Kidney (tissue), 14 donors: ENCODE data around the gene OR8G5. TPM values are rescaled to one million over a fixed set of nuclear protein-coding genes. Genes with fewer than 3 reads are reported as not detected.

ENCODE experiments used
- DNase-seq, 5 donors: peaks; one replicate each; pipeline ENCODE4 v3.0.0-alpha.2; 2013 to 2020
- FAIRE-seq: peaks from 2 replicates; lab custom pipeline; 2012; peaks lifted over from hg19 to GRCh38; lab: Jason Lieb, UNC
- H3K27ac ChIP-seq, 2 donors: one replicate each; pipeline ENCODE4 v1.7.0; 2013; ENCODE audit warnings: low read depth in 2 of 2, low read length in 2 of 2, inconsistent platforms in 1 of 2
- H3K27me3 ChIP-seq: one replicate; pipeline ENCODE4 v1.7.1; 2013; ENCODE audit warnings: low read length, inconsistent platforms; ENCODE audit not compliant: control insufficient read depth, insufficient read depth
- H3K36me3 ChIP-seq, 3 donors: one replicate each; pipeline versions ENCODE4 v1.7.0 to v1.7.1; 2013; ENCODE audit warnings: low read length in 3 of 3, control low read depth in 1 of 3, inconsistent platforms in 1 of 3; ENCODE audit not compliant: insufficient read depth in 3 of 3, control insufficient read depth in 2 of 3
- H3K4me1 ChIP-seq, 3 donors: one replicate each; pipeline versions ENCODE4 v1.7.0 to v1.7.1; 2013; ENCODE audit warnings: low read length in 3 of 3, inconsistent platforms in 1 of 3, low read depth in 1 of 3; ENCODE audit not compliant: control insufficient read depth in 2 of 3, insufficient read depth in 2 of 3
- H3K4me3 ChIP-seq, 3 donors: one replicate each; pipeline versions ENCODE4 v1.7.0 to v1.8.1; 2013; ENCODE audit warnings: low read length in 3 of 3, control low read depth in 1 of 3, inconsistent platforms in 1 of 3
- H3K9ac ChIP-seq, 3 donors: one replicate each; pipeline versions ENCODE4 v1.7.0 to v1.7.1; 2013; ENCODE audit warnings: low read length in 3 of 3, control low read depth in 1 of 3, inconsistent platforms in 1 of 3
- H3K9me3 ChIP-seq, 3 donors: one replicate each; pipeline versions ENCODE4 v1.7.0 to v1.7.1; 2013; ENCODE audit warnings: low read length in 3 of 3, control low read depth in 1 of 3, inconsistent platforms in 1 of 3; ENCODE audit not compliant: control insufficient read depth in 2 of 3, insufficient read depth in 1 of 3
- CTCF ChIP-seq: IDR thresholded peaks from 3 replicates; pipeline ENCODE4 v1.5.1; 2012; ENCODE audit warnings: mild to moderate bottlenecking, moderate library complexity, borderline replicate concordance; ENCODE audit not compliant: insufficient read depth; ENCODE audit errors: extremely low read depth
- intact Hi-C: fragments of 100-400 bp; cut with DNase I; formaldehyde crosslinking; loops from one replicate; pipeline ENCODE4 v1.11.1; 2022
- polyA plus RNA-seq: library from polyadenylated mRNA; stranded (reverse); fragments of 350-450 nt; fragmentation: Illumina TruSeq; extraction: RNeasy Lipid Tissue Mini Kit (QIAGEN cat#74804); gene quantifications from one replicate; pipeline ENCODE4 v1.2.3, GENCODE V29; 2014; ENCODE audit warnings: low read depth, low replicate concordance; ENCODE audit not compliant: insufficient read depth
- total RNA-seq: library from RNA; stranded (reverse); fragmentation: NEBNext Ultra II Directional; extraction: Animal tissue kit (Norgen Biotek cat#: 25700); gene quantifications from one replicate; pipeline ENCODE4 v1.2.1, GENCODE V29; 2021
- donor health status: control.
- donor health status: control.
- donor health status: control.
- donor health status: control.
- donor health status: control.
- donor health status: DM: yes; HTN: yes; CAD: no.
- donor health status: Normal renal cell carcinoma (clear cell type).

OR8G5 gene
- total and polyA plus RNA-seq, 2 donors from 2014 or later: not detected

GRCh38 chr11:124313131-124313530 lies 57.0 kb downstream of the OR8G5 start:
- H3K9ac ChIP-seq: no peak overlapping the region
- no peaks in the 10 kb centered on the region for H3K36me3 ChIP-seq
- TF ChIP-seq CTCF: no peak
- H3K4me3 ChIP-seq: no peak overlapping the region
- no peaks in the 10 kb centered on the region for H3K9me3 ChIP-seq
- DNase-seq (no peak), FAIRE-seq (no peak)
- no peak overlapping the region for H3K27ac ChIP-seq
- intact Hi-C loops: no loop called here
- H3K4me1 ChIP-seq: no peaks in the 10 kb centered on the region
- no peaks in the 10 kb centered on the region for H3K27me3 ChIP-seq

- no peak for TF ChIP-seq CTCF
- H3K27ac ChIP-seq: no peak within 1 kb of the TSS
- FAIRE-seq (no peak), DNase-seq (no peak)
- no peak within 1 kb of the TSS for H3K4me3 ChIP-seq
- no peaks in the 10 kb centered on the region for H3K4me1 ChIP-seq
- H3K9ac ChIP-seq: no peak within 1 kb of the TSS
- intact Hi-C loops: no loop called here
- no peaks in the 10 kb centered on the region for H3K27me3 ChIP-seq
- no peaks in the 10 kb centered on the region for H3K9me3 ChIP-seq
- no peaks in the 10 kb centered on the region for H3K36me3 ChIP-seq
These were observed 57.7 kb downstream of the OR8G5 start, which contains the start of gene OR8D1 for GRCh38 chr11:124313849-124314248. Gene OR8D1, minus strand, starts transcription at chr11:124313949. Its CDS starts 3,183 bp downstream, at chr11:124310766.

- no peaks in the 10 kb centered on the region for H3K27me3 ChIP-seq
- no peaks in the 10 kb centered on the region for H3K36me3 ChIP-seq
- intact Hi-C loops: no loop called here
- no peak overlapping the region for H3K4me3 ChIP-seq
- FAIRE-seq: no peak
- no peaks in the 10 kb centered on the region for H3K4me1 ChIP-seq
- H3K27ac ChIP-seq: no peak overlapping the region
- DNase-seq: no peak
- H3K9me3 ChIP-seq: no peaks in the 10 kb centered on the region
- no peak for TF ChIP-seq CTCF
- no peak overlapping the region for H3K9ac ChIP-seq
These were observed 58.9 kb downstream of the OR8G5 start for GRCh38 chr11:124315052-124315451.

Other genes starting within 250 kb of the OR8G5 start
- gene OR10G4, start 243.4 kb upstream of the OR8G5 start, total RNA-seq: not detected
- gene OR10G4, start 243.4 kb upstream of the OR8G5 start, polyA plus RNA-seq: not detected
- not detected for gene OR10G9, start 233.4 kb upstream of the OR8G5 start, total RNA-seq
- not detected for gene OR10G9, start 233.4 kb upstream of the OR8G5 start, polyA plus RNA-seq
- not detected for gene OR10G8, start 229.6 kb upstream of the OR8G5 start, total RNA-seq
- gene OR10G8, start 229.6 kb upstream of the OR8G5 start, polyA plus RNA-seq: not detected
- not detected for gene OR10G7, start 215.1 kb upstream of the OR8G5 start, total RNA-seq
- gene OR10G7, start 215.1 kb upstream of the OR8G5 start, polyA plus RNA-seq: not detected
- gene VWA5A, start 140.9 kb upstream of the OR8G5 start, total RNA-seq: 57.2 TPM
- gene VWA5A, start 140.9 kb upstream of the OR8G5 start, polyA plus RNA-seq: 25.0 TPM
- not detected for gene OR10D3, start 73.0 kb upstream of the OR8G5 start, total RNA-seq
- gene OR10D3, start 73.0 kb upstream of the OR8G5 start, polyA plus RNA-seq: not detected
- not detected for gene OR8G1, start 15.3 kb upstream of the OR8G5 start, total RNA-seq
- gene OR8G1, start 15.3 kb upstream of the OR8G5 start, polyA plus RNA-seq: not detected
- gene OR8D1, start 57.6 kb downstream of the OR8G5 start, total RNA-seq: not detected
- not detected for gene OR8D1, start 57.6 kb downstream of the OR8G5 start, polyA plus RNA-seq
- not detected for gene OR8D2, start 63.8 kb downstream of the OR8G5 start, total RNA-seq
- not detected for gene OR8D2, start 63.8 kb downstream of the OR8G5 start, polyA plus RNA-seq
- gene OR8B2, start 128.1 kb downstream of the OR8G5 start, total RNA-seq: not detected
- not detected for gene OR8B2, start 128.1 kb downstream of the OR8G5 start, polyA plus RNA-seq
- gene OR8B3, start 142.6 kb downstream of the OR8G5 start, total RNA-seq: not detected
- gene OR8B3, start 142.6 kb downstream of the OR8G5 start, polyA plus RNA-seq: not detected
- not detected for gene OR8B4, start 168.5 kb downstream of the OR8G5 start, total RNA-seq
- gene OR8B4, start 168.5 kb downstream of the OR8G5 start, polyA plus RNA-seq: not detected
- not detected for gene OR8B8, start 189.3 kb downstream of the OR8G5 start, total RNA-seq
- not detected for gene OR8B8, start 189.3 kb downstream of the OR8G5 start, polyA plus RNA-seq